Measurements from ENCODE around the gene RBM4. TPM values are rescaled to one million over a fixed set of nuclear protein-coding genes. Genes with fewer than 3 reads are reported as not detected.
"Not testable (repeated sequence)": the region's sequence is repeated elsewhere in the genome, so short reads cannot be mapped to it uniquely, and the experiment has no call there.

RBM4 gene
- total RNA-seq, 4 donors from 2014 or later = 68.6 to 89.6 (median 80.3) TPM

GRCh38 chr11:66600631-66601233 lies 37.8 kb upstream of the RBM4 start:
- H3K9me3 ChIP-seq = no peaks in the 10 kb centered on the region
- intact Hi-C loops (cut with DNase I) = no loop called here
- WGBS, 2 donors = 87 to 94% methylated on average over 4 of the region's 4 CpGs
- H3K4me3 ChIP-seq = no peak overlapping the region
- H3K4me1 ChIP-seq = peaks cover 0 to 15% (median 0%) of the 10 kb centered on the region in 3 donors
- H3K36me3 ChIP-seq = peaks cover 0 to 67% (median 5%) of the 10 kb centered on the region in 3 donors
- no peak for TF ChIP-seq POLR2A (IDR thresholded peaks at IDR 0.05)
- no peak for TF ChIP-seq CTCF (IDR thresholded peaks at IDR 0.05)
- no peak overlapping the region for H3K27ac ChIP-seq
- no peaks in the 10 kb centered on the region for H3K27me3 ChIP-seq
- DNase-seq = no peak

GRCh38 chr11:66603072-66603471 lies 35.4 kb upstream of the RBM4 start:
- 87 to 100% methylated on average over 1 to 3 of the region's 6 CpGs for WGBS, 2 donors
- H3K27ac ChIP-seq = no peak overlapping the region
- no peak overlapping the region for H3K4me3 ChIP-seq
- no peaks in the 10 kb centered on the region for H3K9me3 ChIP-seq
- peaks cover 0 to 76% (median 6%) of the 10 kb centered on the region in 3 donors for H3K36me3 ChIP-seq
- TF ChIP-seq CTCF (IDR thresholded peaks at IDR 0.05) = no peak
- no peak for TF ChIP-seq POLR2A (IDR thresholded peaks at IDR 0.05)
- peaks cover 4 to 23% (median 13%) of the 10 kb centered on the region in 3 donors for H3K4me1 ChIP-seq
- DNase-seq = no peak
- intact Hi-C loops (cut with DNase I) = no loop called here
- no peaks in the 10 kb centered on the region for H3K27me3 ChIP-seq

GRCh38 chr11:66604155-66604554 lies 34.3 kb upstream of the RBM4 start:
- 86 to 87% methylated on average over 5 of the region's 5 CpGs for WGBS, 2 donors
- intact Hi-C loops (cut with DNase I) = no loop called here
- TF ChIP-seq POLR2A (IDR thresholded peaks at IDR 0.05) = no peak
- TF ChIP-seq CTCF (IDR thresholded peaks at IDR 0.05) = no peak
- Histone ChIP-seq H3K27ac (no peak overlapping the region), H3K27me3 (no peaks in the 10 kb centered on the region), H3K4me1 (peaks cover 4 to 28% (median 17%) of the 10 kb centered on the region in 3 donors), H3K9me3 (no peaks in the 10 kb centered on the region), H3K4me3 (no peak overlapping the region), H3K36me3 (peaks cover 0 to 70% (median 6%) of the 10 kb centered on the region in 3 donors)
- DNase-seq = no peak

- peaks cover 4 to 28% (median 17%) of the 10 kb centered on the region in 3 donors for H3K4me1 ChIP-seq
- intact Hi-C loops (cut with DNase I); H3K27me3 ChIP-seq; H3K4me3 ChIP-seq; H3K9me3 ChIP-seq; DNase-seq: not testable (repeated sequence)
- WGBS, 2 donors = 79 to 85% methylated on average over 1 to 3 of the region's 3 CpGs
- H3K36me3 ChIP-seq = peaks cover 0 to 48% (median 6%) of the 10 kb centered on the region in 3 donors
- H3K27ac ChIP-seq = peak overlapping the region; percentile 52 to 85 (median 78)
Observed at GRCh38 chr11:66606608-66607007, 31.9 kb upstream of the RBM4 start.

GRCh38 chr11:66607126-66607834 lies 31.2 kb upstream of the RBM4 start:
- Histone ChIP-seq H3K4me1 (peaks cover 4 to 23% (median 17%) of the 10 kb centered on the region in 3 donors), H3K27ac (peak overlapping the region; percentile 52 to 85 (median 78)), H3K4me3 (no peak overlapping the region), H3K36me3 (peaks cover 0 to 44% (median 6%) of the 10 kb centered on the region in 3 donors), H3K9me3 (no peaks in the 10 kb centered on the region), H3K27me3 (no peaks in the 10 kb centered on the region)
- intact Hi-C loops (cut with DNase I) = no loop called here
- WGBS, 2 donors = 28 to 37% methylated on average over 7 to 8 of the region's 8 CpGs
- no peak for TF ChIP-seq POLR2A (IDR thresholded peaks at IDR 0.05)
- TF ChIP-seq CTCF (IDR thresholded peaks at IDR 0.05) = no peak
- no peak for DNase-seq
